ENCODE results near the gene ZNF609. TPM values are rescaled to one million over a fixed set of nuclear protein-coding genes. Genes with fewer than 3 reads are reported as not detected.
A peak's percentile ranks its signal among the peaks of the same experiment; 100 is the strongest.

The ZNF609 gene
- polyA plus RNA-seq, 3 donors = 1.3 to 13.2 (median 1.7) TPM

DNA sequence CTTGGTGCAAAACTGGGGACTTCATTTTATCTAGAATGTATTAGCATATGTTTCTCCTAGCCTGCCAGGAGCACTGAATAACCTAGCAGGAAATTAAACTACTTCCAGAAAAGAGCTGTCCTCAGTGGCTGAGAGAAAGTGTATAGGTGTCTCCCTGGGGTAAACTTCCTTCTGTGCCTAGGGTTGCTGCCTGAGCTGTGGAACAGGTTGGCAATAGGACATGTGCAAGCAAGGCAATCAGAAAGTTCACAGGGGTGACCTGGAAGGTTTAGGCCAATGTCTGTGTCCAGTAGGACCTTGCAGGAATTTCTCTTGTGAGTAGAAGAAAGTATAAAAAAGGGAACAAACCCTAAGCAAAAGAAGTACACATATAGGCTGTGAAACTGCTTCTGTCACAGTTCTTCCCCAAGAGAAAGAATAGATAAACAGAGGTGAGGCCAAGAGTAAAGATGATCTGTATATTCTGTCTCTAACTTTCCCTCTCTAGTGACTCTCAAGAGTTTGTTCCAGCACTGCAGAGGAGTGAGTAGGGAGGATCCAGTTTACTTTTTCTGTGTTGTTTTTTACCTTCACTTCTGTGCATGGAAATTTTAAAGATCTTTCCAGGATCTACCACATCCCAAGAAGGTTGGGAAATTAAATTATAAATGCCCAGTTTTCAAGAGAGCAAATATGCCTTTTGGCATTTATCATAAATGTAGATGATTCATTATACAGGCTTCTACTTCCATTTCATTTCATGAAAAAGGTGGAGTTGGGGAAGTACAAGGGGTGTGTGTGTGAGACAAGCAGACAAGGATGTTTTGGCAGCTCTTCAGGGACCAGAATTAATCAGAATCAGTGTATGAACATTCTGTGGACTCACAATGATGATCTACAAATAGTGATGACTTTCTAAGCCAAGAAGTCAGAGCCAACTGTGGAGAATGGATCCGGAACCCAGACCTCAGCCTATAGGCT, 159.8 kb downstream of the ZNF609 start:
- Mint-ChIP-seq H3K36me3 (peaks cover 24 to 36% of the 10 kb centered on the region in 2 donors), H3K27me3 (ENCODE audit: low read depth in 3 of 3) (no peaks in the 10 kb centered on the region), H3K9me3 (no peaks in the 10 kb centered on the region), H3K27ac (peak overlapping the region; percentile 50 to 78 (median 68)), H3K4me3 (no peak overlapping the region), H3K4me1 (peaks cover 40% of the 10 kb centered on the region)
- H3K9me3 ChIP-seq (replicated peaks in 1 of 2; ENCODE audit: control insufficient read depth in 1 of 2, insufficient read depth in 1 of 2, low read length in 2 of 2) = no peaks in the 10 kb centered on the region
- H3K9ac ChIP-seq (ENCODE audit: insufficient read depth, low read length, poor library complexity, severe bottlenecking) = no peak overlapping the region
- no peak overlapping the region for H2AFZ ChIP-seq (ENCODE audit: insufficient read depth, low read depth, low read length, poor library complexity, severe bottlenecking)
- peaks cover 10 to 13% of the 10 kb centered on the region in 2 donors for H3K4me1 ChIP-seq (ENCODE audit: control insufficient read depth in 1 of 2, insufficient read depth in 2 of 2, low read length in 2 of 2)
- no peak for DNase-seq
- H3K79me2 ChIP-seq (ENCODE audit: insufficient read depth, low read length) = peaks cover 81% of the 10 kb centered on the region
- H3K4me3 ChIP-seq (replicated peaks in 1 of 3; ENCODE audit: low read depth in 2 of 3, low read length in 3 of 3) = no peak overlapping the region
- H3K27me3 ChIP-seq (ENCODE audit: control insufficient read depth in 2 of 2, insufficient read depth in 2 of 2, low read length in 2 of 2) = no peaks in the 10 kb centered on the region
- no peak overlapping the region for H3K4me2 ChIP-seq (replicated peaks; ENCODE audit: extremely low read depth, low read length, poor library complexity, severe bottlenecking)
- H3K36me3 ChIP-seq (replicated peaks in 1 of 2; ENCODE audit: control insufficient read depth in 1 of 2, insufficient read depth in 2 of 2, low read length in 2 of 2) = peaks cover 17 to 31% of the 10 kb centered on the region in 2 donors
- WGBS (ENCODE audit: insufficient coverage) = 91% methylated on average over 1 of the region's 1 CpG
- intact Hi-C loops (cut with micrococcal nuclease) = no loop called here
- TF ChIP-seq, protein P1, sequence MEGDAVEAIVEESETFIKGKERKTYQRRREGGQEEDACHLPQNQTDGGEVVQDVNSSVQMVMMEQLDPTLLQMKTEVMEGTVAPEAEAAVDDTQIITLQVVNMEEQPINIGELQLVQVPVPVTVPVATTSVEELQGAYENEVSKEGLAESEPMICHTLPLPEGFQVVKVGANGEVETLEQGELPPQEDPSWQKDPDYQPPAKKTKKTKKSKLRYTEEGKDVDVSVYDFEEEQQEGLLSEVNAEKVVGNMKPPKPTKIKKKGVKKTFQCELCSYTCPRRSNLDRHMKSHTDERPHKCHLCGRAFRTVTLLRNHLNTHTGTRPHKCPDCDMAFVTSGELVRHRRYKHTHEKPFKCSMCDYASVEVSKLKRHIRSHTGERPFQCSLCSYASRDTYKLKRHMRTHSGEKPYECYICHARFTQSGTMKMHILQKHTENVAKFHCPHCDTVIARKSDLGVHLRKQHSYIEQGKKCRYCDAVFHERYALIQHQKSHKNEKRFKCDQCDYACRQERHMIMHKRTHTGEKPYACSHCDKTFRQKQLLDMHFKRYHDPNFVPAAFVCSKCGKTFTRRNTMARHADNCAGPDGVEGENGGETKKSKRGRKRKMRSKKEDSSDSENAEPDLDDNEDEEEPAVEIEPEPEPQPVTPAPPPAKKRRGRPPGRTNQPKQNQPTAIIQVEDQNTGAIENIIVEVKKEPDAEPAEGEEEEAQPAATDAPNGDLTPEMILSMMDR (IDR thresholded peaks at IDR 0.05) = no peak
- H4K20me1 ChIP-seq (ENCODE audit: insufficient read depth, low read length) = peaks cover 59% of the 10 kb centered on the region
- H3K27ac ChIP-seq (ENCODE audit: low read depth in 1 of 2, low read length in 2 of 2) = peak overlapping the region in 1 of 2 donors; percentile 51

DNA sequence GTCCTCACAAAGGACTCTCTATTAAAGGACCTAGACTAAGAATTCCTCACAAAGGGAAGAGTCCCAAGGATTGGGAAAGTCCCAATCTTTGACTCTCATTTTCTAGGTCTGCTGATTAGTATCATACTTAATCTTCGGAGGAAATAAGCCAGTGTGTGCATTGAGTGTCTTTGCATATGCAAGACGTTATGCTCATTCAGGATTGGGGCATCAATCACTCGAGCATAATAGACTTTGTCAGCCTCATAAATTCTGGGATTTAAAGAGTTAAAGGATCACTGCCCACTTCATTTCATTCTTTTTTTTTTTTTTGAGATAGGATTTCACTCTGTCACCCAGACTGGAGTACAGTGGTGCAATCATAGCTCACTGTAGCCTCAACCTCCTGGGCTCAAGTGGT, 160.7 kb downstream of the ZNF609 start:
- Mint-ChIP-seq H3K4me1 (peaks cover 40% of the 10 kb centered on the region), H3K4me3 (no peak overlapping the region), H3K36me3 (peaks cover 24 to 31% of the 10 kb centered on the region in 2 donors), H3K27me3 (ENCODE audit: low read depth in 3 of 3) (no peaks in the 10 kb centered on the region), H3K9me3 (no peaks in the 10 kb centered on the region), H3K27ac (peak overlapping the region in 3 of 7 donors; percentile 43 to 61 (median 59))
- H3K4me1 ChIP-seq (ENCODE audit: control insufficient read depth in 1 of 2, insufficient read depth in 2 of 2, low read length in 2 of 2) = peaks cover 10 to 13% of the 10 kb centered on the region in 2 donors
- peaks cover 74% of the 10 kb centered on the region for H3K79me2 ChIP-seq (ENCODE audit: insufficient read depth, low read length)
- intact Hi-C loops (cut with micrococcal nuclease) = no loop called here
- H3K4me2 ChIP-seq (replicated peaks; ENCODE audit: extremely low read depth, low read length, poor library complexity, severe bottlenecking) = no peak overlapping the region
- H4K20me1 ChIP-seq (ENCODE audit: insufficient read depth, low read length) = peaks cover 52% of the 10 kb centered on the region
- no peak overlapping the region for H3K4me3 ChIP-seq (replicated peaks in 1 of 3; ENCODE audit: low read depth in 2 of 3, low read length in 3 of 3)
- peak overlapping the region in 1 of 2 donors; percentile 51 for H3K27ac ChIP-seq (ENCODE audit: low read depth in 1 of 2, low read length in 2 of 2)
- no peaks in the 10 kb centered on the region for H3K27me3 ChIP-seq (ENCODE audit: control insufficient read depth in 2 of 2, insufficient read depth in 2 of 2, low read length in 2 of 2)
- WGBS (ENCODE audit: insufficient coverage) = no CpG with 5 or more reads among the region's 3 CpGs
- DNase-seq = no peak
- H3K36me3 ChIP-seq (replicated peaks in 1 of 2; ENCODE audit: control insufficient read depth in 1 of 2, insufficient read depth in 2 of 2, low read length in 2 of 2) = peaks cover 17 to 30% of the 10 kb centered on the region in 2 donors
- no peak overlapping the region for H2AFZ ChIP-seq (ENCODE audit: insufficient read depth, low read depth, low read length, poor library complexity, severe bottlenecking)
- H3K9me3 ChIP-seq (replicated peaks in 1 of 2; ENCODE audit: control insufficient read depth in 1 of 2, insufficient read depth in 1 of 2, low read length in 2 of 2) = no peaks in the 10 kb centered on the region
- TF ChIP-seq, protein P1 (IDR thresholded peaks at IDR 0.05) = no peak
- H3K9ac ChIP-seq (ENCODE audit: insufficient read depth, low read length, poor library complexity, severe bottlenecking) = no peak overlapping the region

All from CD14-positive monocyte (primary cell).